Mesothelial cell of epicardium (in vitro differentiated cells): Measurements from ENCODE around the gene CCDC158. TPM values are rescaled to one million over a fixed set of nuclear protein-coding genes. Genes with fewer than 3 reads are reported as not detected.

ENCODE experiments used
- DNase-seq, 2 experiments: peaks; one replicate each; pipeline ENCODE4 v3.0.0; 2021; ENCODE audit warnings: low spot score in 2 of 2; ENCODE audit not compliant: unreplicated experiment in 2 of 2
- H3K27ac Mint-ChIP-seq: 2 replicates; pipeline ENCODE4 v1.8.0; 2021; ENCODE audit warnings: mixed read lengths
- H3K27me3 Mint-ChIP-seq: 2 replicates; pipeline ENCODE4 v1.8.0; 2021; ENCODE audit warnings: low read depth, mixed read lengths
- H3K36me3 Mint-ChIP-seq: 2 replicates; pipeline ENCODE4 v1.8.0; 2021; ENCODE audit warnings: mixed read lengths
- H3K4me1 Mint-ChIP-seq: 2 replicates; pipeline ENCODE4 v1.8.0; 2021; ENCODE audit warnings: mixed read lengths
- H3K4me3 Mint-ChIP-seq: 2 replicates; pipeline ENCODE4 v1.8.0; 2021; ENCODE audit warnings: mild to moderate bottlenecking, moderate library complexity, mixed read lengths
- H3K9me3 Mint-ChIP-seq: 2 replicates; pipeline ENCODE4 v1.8.0; 2021; ENCODE audit warnings: mixed read lengths
- CTCF ChIP-seq: fragments of 200-600 bp; sonication (generic); IDR thresholded peaks from one replicate; pipeline ENCODE4 v1.5.0; 2021; ENCODE audit warnings: antibody characterized with exemption; ENCODE audit not compliant: unreplicated experiment
- total RNA-seq: library from RNA; stranded (reverse); gene quantifications from 3 replicates; pipeline ENCODE4 v1.2.1, GENCODE V29; 2021

CCDC158 gene
- total RNA-seq, 1 donor from 2014 or later, result not detected

- DNase-seq, result no peak
- no peak overlapping the region for H3K27ac Mint-ChIP-seq
- no peaks in the 10 kb centered on the region for H3K4me1 Mint-ChIP-seq
- H3K36me3 Mint-ChIP-seq, result no peaks in the 10 kb centered on the region
- no peak for TF ChIP-seq CTCF
- peaks cover 19% of the 10 kb centered on the region for H3K27me3 Mint-ChIP-seq
- H3K9me3 Mint-ChIP-seq, result no peaks in the 10 kb centered on the region
- no peak overlapping the region for H3K4me3 Mint-ChIP-seq
These were observed 86.1 kb downstream of the CCDC158 start for GRCh38 chr4:76334885-76335284.

GRCh38 chr4:76326515-76326914 is 94.4 kb downstream of the CCDC158 start:
- Mint-ChIP-seq H3K4me3 (no peak overlapping the region), H3K36me3 (peaks cover 10% of the 10 kb centered on the region), H3K27ac (no peak overlapping the region), H3K4me1 (no peaks in the 10 kb centered on the region), H3K27me3 (peaks cover 3% of the 10 kb centered on the region), H3K9me3 (peaks cover 41% of the 10 kb centered on the region)
- DNase-seq, result no peak
- no peak for TF ChIP-seq CTCF

GRCh38 chr4:76325072-76325471 is 95.9 kb downstream of the CCDC158 start:
- Mint-ChIP-seq H3K36me3 (peaks cover 10% of the 10 kb centered on the region), H3K9me3 (peaks cover 53% of the 10 kb centered on the region), H3K27ac (no peak overlapping the region), H3K4me3 (no peak overlapping the region), H3K4me1 (no peaks in the 10 kb centered on the region), H3K27me3 (no peaks in the 10 kb centered on the region)
- no peak for DNase-seq
- TF ChIP-seq CTCF, result no peak

GRCh38 chr4:76322236-76322635 is 98.7 kb downstream of the CCDC158 start:
- no peaks in the 10 kb centered on the region for H3K4me1 Mint-ChIP-seq
- H3K9me3 Mint-ChIP-seq, result peaks cover 61% of the 10 kb centered on the region
- no peak overlapping the region for H3K4me3 Mint-ChIP-seq
- H3K27me3 Mint-ChIP-seq, result no peaks in the 10 kb centered on the region
- DNase-seq, result no peak
- no peak for TF ChIP-seq CTCF
- no peak overlapping the region for H3K27ac Mint-ChIP-seq
- H3K36me3 Mint-ChIP-seq, result peaks cover 8% of the 10 kb centered on the region

- H3K27ac Mint-ChIP-seq, result no peak overlapping the region
- H3K4me3 Mint-ChIP-seq, result no peak overlapping the region
- H3K9me3 Mint-ChIP-seq, result peaks cover 46% of the 10 kb centered on the region
- H3K27me3 Mint-ChIP-seq, result no peaks in the 10 kb centered on the region
- H3K36me3 Mint-ChIP-seq, result peaks cover 7% of the 10 kb centered on the region
- DNase-seq, result no peak
- no peak for TF ChIP-seq CTCF
- H3K4me1 Mint-ChIP-seq, result no peaks in the 10 kb centered on the region
These were observed 104.8 kb downstream of the CCDC158 start for GRCh38 chr4:76316131-76316530.
